NB4 (cell line): ENCODE data around the gene CPNE1.
A peak's percentile ranks its signal among the peaks of the same experiment; 100 is the strongest.

ENCODE experiments used
- DNase-seq: peaks from one replicate; pipeline ENCODE4 v3.0.0; 2010; ENCODE audit warnings: low read depth
- H3K4me3 ChIP-seq: one replicate; pipeline ENCODE4 v1.5.1; 2011; ENCODE audit warnings: mild to moderate bottlenecking, low read depth, low read length, moderate library complexity
- CTCF ChIP-seq: IDR thresholded peaks from one replicate; pipeline ENCODE4 v1.5.1; 2012; ENCODE audit warnings: low read depth, low read length
- MAX ChIP-seq: IDR thresholded peaks from 2 replicates; pipeline ENCODE4 v1.6.1; 2011; ENCODE audit warnings: low read depth, low read length
- MYC ChIP-seq: IDR thresholded peaks from 2 replicates; pipeline ENCODE4 v1.6.1; 2011; ENCODE audit warnings: low read depth, low read length
- POLR2A ChIP-seq: IDR thresholded peaks from 2 replicates; pipeline ENCODE4 v1.6.1; 2011; ENCODE audit warnings: mild to moderate bottlenecking; ENCODE audit not compliant: insufficient read length; ENCODE audit errors: extremely low read depth

The CPNE1 gene

DNA sequence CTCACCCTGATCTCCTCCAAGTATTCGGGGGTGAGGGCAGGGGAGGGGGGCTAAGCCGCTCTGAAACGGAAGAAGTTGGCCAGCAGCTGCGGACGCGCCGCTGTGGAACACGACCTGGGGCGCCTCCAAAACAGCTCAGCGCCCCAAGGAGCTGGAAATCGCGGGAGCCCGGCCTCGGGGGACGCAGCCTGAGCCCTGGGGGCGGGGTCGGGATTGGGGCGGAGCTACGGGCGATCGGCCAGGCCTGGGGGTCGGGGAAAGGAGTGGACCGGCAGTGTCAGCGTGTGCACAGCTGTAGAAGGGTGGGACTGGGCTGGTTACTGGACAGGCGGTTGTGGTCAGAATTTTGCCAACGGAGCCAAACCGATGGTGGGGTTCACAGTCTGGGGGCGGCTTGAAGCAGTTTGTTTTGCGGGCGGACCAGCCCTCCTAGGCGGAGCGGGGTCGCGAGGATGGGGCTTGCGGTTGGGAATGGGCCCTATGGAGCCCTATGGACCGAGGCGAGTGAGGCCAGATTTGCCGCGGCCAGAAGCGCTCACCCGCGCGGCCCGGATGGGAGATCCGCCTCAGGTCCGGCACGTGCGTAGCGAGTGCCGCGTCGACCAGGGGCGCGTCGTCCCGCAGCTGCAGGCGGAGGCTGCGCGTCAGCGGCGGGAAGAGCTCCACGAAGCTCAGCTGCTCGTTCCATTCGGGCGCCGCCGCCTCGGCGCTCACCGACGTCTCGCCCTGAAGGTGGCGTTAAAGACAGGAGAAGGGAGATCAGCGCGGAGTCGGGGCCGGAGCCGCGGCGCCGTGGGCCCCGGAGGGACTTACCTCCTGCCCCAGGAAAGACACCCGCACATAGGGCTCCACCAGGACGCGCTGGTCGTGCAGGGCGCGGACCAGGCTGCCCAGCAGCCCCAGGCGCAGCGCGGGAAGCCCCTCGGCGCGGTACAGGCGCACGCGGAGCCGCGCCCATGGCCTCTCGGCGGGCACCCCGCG is 63.4 kb downstream of the CPNE1 start:
- no peak for TF ChIP-seq MAX
- TF ChIP-seq CTCF = peak; percentile 47
- no peak overlapping the region for H3K4me3 ChIP-seq
- peak; percentile 87 for DNase-seq

- no peak overlapping the region for H3K4me3 ChIP-seq
- no peak for TF ChIP-seq POLR2A
- TF ChIP-seq MAX = no peak
- TF ChIP-seq CTCF = no peak
- TF ChIP-seq MYC = no peak
- no peak for DNase-seq
These were observed 64.3 kb downstream of the CPNE1 start for GRCh38 chr20:35600176-35600992.

- TF ChIP-seq MAX (no peak), CTCF (no peak), POLR2A (no peak), MYC (no peak)
- H3K4me3 ChIP-seq = no peak overlapping the region
- no peak for DNase-seq
These were observed 65.0 kb downstream of the CPNE1 start for GRCh38 chr20:35599776-35600120.

- no peak for DNase-seq
- H3K4me3 ChIP-seq = no peak overlapping the region
- TF ChIP-seq MYC (no peak), POLR2A (no peak), MAX (no peak), CTCF (no peak)
These were observed 65.6 kb downstream of the CPNE1 start for GRCh38 chr20:35598899-35599775.

- DNase-seq = no peak
- no peak overlapping the region for H3K4me3 ChIP-seq
- no peak for TF ChIP-seq MAX
- no peak for TF ChIP-seq MYC
- no peak for TF ChIP-seq POLR2A
- TF ChIP-seq CTCF = no peak
These were observed 66.2 kb downstream of the CPNE1 start for GRCh38 chr20:35598476-35598875.
